Activated CD4-positive, alpha-beta T cell treated with anti-CD3 and anti-CD28 coated beads, Interleukin-2, Interleukin-6, amounts not matched to agents 100 ng/mL and 50 ng/mL, durations not matched to agents 16 hours and 8 hours (primary cell): ENCODE data around the gene RUNDC1.
A peak's percentile ranks its signal among the peaks of the same experiment; 100 is the strongest.
"Not testable (repeated sequence)": the region's sequence is repeated elsewhere in the genome, so short reads cannot be mapped to it uniquely, and the experiment has no call there.

Experiments used
- DNase-seq: peaks from one replicate; pipeline ENCODE4 v3.0.0-alpha.2; 2020

Gene RUNDC1

DNA sequence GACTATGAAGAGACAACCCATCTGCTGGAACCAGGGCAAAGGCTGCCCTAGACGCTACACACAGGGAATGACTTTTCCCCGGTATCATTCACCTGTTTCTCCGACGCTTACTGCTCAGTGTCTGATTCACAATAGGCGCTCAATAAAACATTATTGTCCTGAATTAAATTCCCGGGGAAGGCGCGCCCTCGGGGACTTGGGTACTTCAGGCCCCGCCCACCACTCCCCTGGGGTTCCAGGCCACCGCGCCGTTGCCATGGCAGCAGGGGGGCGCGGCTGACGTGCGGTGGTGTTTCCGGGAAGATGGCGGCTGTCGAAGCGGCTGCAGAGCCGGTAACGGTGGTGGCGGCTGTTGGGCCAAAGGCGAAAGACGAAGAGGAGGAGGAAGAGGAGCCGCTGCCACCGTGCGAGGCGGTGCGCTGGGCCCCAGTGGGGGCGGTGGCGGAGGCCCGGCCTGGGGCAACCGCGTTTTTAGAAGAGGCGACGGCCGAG is at the start of gene RUNDC1:
TSS of gene RUNDC1 (plus strand) at position 292 of the 492 bp plus-strand sequence. CDS start at position 304, 12 bp downstream.
- peak; percentile 94 for DNase-seq

DNA sequence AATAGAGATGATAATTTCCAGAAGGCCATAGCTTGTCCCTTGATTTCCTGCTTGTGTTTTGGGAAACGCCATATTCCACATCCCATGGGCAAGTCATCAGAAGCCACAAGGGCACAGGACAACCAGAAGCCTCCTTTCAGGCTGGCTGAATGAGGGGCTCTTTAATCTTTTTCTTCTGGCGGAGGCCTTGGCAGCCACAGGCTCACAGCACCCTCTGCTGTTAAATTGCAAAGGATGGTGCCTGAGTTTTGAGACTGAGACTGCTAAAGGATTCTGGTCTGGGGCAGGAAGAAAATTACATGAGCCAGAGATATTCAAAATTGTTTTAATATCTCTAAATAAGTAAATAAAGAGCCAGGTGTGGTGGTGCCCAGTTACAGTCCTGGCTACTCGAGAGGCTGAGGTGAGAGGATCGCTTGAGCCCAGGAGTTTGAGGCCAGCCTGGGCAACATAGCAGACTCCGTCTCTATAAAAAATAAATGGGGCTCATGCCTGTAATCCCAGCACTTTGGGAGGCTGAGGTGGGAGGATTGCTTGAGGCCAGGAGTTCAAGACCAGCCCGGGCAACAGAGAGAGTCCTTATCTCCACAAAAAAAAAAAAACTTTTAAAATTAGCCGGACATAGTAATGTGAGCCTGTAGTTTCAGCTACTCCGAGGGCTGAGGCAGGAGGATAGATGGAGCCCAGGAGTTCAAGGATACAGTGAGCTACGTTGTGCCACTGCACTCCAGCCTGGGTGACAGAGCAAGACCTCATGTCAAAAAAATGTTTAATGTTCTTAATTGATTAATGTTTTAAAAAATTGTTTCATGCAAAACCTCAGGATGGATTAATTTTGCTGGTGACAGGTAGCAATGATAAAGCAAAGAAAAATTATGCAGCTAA is 42.4 kb upstream of the RUNDC1 start:
- DNase-seq, result peak; percentile 39

DNA sequence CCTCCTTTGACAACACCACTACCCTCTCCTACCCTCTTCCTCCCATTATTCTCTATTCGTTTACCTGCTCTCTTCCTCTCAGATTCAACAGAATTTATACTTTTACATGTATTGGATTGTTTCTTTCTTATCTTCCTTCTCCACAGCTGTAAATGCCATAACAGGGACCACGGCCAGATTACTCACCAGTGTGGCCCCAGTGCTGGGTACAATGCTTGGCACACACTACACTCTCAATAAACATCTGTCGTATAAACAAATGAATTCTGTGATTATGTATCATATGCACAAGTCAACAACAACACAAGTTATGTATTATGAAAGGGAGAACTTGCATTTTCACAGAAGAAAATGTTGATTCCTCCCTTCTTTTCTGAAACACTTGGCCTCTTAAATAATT is 36.2 kb upstream of the RUNDC1 start:
- no peak for DNase-seq

DNA sequence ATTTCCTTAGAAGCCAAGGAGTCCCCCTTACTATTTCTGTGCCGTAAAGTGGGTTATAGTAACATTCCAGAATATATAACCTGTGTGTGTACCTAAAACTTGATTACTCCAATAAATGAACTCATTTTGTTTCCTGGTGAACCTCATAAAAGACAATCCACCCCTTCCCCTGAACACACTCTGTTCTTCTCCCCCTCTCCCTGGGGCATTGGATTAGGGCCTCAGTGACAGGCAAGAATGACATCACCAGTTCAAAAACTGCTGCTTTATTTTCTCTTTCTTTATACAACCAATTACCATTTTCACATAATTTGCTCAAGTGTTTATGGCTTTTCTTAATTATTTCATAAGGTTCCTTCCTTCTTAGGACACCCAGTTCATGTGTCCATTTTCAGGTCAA is 33.6 kb upstream of the RUNDC1 start:
- no peak for DNase-seq

DNA sequence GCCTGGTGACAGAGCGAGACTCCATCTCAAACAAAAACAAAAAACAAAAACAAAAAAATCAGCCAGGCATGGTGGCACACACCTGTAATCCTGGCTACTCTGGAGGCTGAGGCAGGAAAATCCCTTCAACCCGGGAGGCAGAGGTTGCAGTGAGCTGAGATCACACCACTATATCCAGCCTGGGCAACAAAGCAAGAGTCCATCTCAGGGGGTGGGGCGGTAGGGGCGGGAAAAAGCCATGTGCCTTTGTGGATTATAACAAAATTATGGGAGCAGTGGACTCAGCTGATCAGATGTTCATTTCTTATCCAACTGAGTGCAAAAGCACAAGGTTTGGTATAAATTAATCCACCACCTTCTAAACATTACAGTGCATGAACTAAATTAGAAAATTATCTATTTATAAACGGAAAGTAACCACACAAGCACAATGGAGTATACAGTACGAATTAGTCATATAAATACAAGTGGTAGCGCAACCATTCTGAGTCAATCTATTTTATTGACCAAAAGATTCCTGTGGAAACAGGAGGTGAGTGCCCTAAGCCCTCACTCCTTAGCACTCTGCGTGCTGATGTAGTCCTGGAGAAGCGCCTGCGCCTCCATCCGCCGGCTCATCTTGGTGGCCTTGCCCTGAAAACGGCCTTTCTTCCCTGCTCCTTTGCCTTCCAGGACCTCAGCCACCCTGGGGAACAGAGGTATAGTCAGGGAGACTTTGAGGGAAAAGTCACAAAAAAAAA is 30.2 kb upstream of the RUNDC1 start:
- no peak for DNase-seq

DNA sequence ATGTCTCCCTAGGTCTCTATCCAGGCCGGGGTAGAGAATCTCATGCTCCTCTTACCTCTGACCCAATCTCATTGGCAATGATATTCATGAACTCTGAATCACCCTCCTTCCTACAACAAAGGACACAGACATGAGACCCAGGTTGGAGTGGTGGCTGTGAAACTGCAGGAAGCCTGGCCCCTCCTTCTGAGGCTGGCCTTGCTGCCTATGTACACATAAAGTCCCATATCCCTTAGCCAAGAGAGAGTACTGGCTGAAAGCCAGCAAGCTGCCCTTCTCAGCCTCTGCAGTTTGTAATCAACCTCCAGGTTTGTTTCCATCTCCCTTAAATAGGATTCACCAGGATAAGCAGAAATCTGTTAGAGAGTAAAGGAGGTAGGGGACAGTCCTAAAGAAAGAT is 26.7 kb upstream of the RUNDC1 start:
- DNase-seq, result no peak

DNA sequence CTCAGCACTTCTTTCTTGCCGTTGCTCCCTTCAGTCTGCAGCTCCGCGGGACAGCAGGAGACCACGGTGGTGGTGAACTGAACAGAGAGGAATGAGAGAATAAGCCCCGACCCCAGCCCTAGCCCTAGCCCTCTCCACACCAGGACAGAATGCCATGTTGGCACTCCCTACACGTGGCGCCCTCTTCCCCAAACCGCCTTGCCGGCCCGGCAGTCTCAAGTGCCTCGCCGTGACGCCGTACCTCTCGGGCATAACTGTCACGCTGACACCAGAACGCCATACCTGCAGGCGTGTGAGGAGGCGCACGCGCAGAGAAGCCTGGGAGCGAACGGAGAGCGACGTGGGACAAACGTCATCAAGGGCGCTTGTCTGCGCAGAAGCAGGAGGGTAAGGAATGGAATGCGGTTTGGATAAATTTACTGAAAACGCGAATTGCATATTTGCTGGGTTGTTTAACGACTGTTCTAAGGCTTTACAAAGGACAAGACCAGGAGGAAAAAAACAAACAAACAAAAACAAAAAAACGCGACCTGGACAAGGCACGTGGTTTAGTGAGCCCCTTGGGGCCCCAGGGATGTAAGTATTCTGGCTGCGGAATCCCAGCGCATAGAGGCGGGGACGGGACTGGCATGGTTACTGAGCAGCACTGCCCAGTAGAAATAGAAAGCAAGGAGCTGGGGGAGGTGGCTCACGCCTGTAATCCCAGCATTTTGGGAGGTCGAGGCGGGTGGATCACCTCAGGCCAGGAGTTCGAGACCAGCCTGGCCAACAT is 16.0 kb upstream of the RUNDC1 start, which contains the start of gene AARSD1:
TSS of gene AARSD1 (minus strand) at position 294 of the 772 bp plus-strand sequence. CDS start at position 280, 14 bp downstream.
- DNase-seq, result peak; percentile 95

DNA sequence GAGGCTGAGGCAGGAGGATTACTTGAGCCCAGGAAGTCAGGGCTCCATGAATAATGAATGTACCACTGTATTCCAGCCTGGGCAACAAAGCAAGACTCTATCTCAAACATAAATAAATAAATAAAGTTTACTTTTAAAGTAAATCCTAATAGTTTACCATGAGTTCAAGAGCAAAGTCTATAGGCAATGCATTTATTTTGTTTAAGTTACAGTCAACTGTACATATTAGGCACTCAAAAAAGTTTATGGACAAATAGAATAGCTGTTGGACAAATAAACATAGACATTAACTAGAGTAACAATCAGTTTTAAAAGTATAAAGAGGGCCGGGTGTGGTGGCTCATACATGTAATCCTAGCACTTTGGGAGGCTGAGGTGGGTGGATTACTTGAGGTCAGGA is 12.4 kb upstream of the RUNDC1 start:
- DNase-seq, result no peak

DNA sequence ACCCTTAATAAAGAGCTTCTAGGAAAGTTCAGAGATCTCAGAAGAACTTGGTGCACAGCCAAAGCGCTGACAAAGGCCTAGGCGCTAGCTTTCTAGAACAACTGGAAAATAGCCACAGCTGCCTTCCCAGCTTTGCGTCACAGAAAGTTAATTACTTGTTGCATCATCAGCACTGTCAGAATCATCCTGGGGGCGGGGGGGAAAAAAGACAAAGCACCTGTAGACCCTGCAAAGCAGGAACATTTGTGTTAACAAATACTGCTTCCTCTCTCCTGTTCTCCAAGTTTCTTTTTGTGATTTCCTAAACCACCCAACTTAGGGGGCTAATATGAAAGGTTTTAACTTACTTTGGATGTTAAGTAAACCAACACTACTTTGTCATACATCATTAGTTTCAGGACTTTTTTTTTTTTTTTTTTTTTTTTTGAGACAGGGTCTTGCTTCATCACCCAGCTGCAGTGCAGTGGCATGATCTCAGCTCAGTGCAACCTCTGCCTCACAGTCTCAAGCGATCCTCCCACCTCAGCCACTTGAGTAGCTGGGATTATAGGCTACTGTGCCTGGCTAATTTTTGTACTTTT is 11.3 kb upstream of the RUNDC1 start:
- no peak for DNase-seq

DNA sequence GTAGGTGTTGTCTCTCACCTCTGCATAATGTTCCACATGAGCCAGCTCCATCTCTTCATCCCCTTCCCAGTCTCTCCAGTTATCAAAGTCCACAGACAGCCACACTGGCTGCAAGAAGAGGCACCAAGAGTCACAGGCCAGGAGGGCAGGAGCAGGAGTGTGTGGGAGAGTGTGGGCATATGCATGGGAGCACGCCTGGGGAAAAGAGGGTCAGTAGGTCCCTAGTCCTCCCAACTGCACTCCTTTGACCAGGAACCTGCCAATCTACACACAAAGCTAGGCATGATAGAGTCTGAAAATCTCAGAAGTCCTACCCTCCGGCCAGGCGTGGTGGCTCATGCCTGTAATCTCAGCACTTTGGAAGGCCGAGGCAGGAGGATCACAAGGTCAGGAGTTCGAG is 8.8 kb upstream of the RUNDC1 start:
- DNase-seq, result no peak

DNA sequence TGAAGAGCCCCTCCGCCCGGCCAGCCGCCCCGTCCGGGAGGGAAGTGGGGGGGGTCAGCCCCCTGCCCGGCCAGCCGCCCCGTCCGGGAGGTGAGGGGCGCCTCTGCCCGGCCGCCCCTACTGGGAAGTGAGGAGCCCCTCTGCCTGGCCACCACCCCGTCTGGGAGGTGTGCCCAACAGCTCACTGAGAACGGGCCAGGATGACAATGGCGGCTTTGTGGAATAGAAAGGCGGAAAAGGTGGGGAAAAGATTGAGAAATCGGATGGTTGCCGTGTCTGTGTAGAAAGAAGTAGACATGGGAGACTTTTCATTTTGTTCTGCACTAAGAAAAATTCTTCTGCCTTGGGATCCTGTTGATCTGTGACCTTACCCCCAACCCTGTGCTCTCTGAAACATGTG is 7.0 kb upstream of the RUNDC1 start:
- not testable (repeated sequence) for DNase-seq

DNA sequence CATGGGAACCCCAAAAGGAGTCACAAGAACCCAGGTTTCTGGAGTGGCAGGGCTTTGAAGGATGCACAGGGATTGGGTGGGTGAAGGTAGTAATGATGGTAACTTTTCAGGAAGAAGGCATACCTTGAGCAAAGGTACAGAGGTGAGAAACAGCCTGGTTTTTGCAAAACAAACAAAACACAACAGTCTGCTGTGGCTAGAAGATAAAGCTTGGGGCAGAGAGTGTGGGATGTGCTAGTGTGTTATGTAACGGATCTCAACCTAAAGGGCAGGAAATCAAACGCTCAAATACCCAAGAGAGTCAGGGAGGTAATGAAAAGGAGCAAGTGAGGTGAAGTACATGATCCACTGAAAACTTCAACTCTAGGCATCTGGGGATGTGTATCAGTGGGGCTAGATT is 5.1 kb upstream of the RUNDC1 start:
- DNase-seq, result no peak

DNA sequence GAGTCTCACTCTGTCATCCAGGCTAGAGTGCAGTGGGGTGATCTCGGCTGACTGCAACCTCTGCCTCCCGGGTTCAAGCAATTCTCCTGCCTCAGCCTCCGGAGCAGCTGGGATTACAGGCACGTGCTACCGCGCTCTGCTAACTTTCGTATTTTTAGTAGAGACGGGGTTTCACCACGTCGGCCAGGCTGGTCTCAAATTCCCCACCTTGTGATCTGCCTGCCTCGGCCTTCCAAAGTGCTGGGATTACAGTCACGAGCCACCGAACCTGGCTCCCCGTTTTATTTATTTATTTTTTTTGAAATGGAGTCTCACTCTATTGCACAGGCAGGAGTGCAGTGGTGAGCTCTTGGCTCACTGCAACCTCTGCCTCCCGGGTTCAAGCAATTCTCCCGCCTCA is 4.7 kb upstream of the RUNDC1 start:
- not testable (repeated sequence) for DNase-seq

DNA sequence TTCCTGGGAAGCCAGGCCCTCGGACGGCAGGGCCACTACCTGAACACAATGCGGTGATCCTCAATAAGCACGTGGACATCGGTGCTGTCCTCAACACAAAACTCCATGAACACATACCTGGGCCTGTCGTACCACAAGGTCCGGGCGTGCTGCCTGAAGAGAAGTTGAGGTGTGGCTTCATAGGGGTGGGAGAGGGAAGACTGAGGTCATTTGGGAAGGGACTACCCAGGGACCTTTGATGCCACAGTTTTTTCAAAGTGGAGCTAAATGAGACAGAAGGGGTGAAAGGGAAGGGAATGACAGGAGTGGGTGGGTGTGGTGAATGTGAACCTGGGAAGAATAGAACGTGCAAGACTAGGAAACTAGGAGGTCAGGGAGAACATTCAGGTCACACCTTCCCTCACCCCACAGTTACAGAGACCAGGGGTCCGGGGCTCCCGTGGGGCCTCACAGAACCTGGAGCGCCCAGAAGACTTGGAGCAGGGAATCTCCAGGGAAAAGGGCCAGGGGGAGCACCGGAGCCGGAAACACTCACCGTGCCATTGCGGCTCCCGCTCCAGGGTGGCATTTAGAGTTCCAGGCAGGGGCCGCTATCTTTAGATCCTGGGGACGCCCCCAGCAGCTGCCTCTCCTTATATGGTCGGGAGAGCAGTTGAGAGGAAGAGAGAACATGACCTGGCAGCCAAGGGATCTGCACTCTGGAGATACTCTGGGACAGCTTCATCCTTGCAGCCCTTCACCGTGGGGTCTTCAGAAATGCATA is 673 bp upstream of the RUNDC1 start, which contains the start of gene PTGES3L:
TSS of gene PTGES3L (minus strand) at position 570 of the 763 bp plus-strand sequence. CDS start at position 543, 27 bp downstream.
- peak; percentile 36 for DNase-seq

DNA sequence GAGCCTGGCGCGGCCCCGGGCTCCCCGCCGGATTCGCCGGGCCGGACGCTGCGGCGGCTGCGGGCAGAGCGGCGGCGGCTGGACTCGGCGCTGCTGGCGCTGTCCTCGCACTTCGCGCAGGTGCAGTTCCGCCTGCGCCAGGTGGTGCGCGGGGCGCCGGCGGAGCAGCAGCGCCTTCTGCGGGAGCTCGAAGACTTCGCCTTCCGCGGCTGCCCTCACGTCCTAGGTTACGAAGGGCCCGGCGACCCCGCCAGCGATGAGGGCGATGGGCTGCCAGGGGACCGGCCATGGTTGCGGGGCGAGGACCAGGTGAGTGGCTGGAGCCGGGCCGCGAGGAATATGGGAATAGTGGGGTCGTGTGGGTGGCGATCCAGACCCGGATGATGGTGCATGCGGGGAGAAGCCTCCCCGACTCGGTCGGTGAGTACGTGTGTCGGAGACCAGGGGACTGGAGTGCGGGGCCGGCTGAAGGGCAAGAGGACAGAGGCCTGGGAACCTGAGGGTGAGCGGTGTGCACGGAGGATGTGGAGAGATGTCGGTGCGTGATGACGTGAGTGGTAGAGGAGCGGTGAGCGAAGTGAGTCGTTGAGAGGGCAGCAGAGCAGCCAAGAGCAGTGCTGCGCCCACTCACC is 517 bp downstream of the RUNDC1 start:
- peak; percentile 78 for DNase-seq

DNA sequence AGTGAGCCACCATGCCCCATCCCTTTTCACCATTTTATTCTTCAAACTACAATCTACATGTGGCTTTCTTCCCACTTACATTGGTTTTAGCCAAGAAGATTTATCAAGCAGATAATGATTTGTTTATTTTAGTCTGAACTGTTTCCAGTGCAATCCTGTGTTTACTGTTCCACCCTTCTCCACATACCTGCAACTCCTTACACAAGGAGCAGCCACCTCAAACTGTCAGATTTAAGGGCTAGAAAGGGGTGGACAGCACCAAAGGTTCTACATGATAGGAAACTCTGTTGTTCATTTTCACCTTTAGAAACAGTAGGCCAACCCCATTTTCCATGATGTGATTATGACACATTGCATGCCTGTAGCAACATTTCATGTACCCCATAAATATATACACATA is 1.9 kb downstream of the RUNDC1 start:
- no peak for DNase-seq

DNA sequence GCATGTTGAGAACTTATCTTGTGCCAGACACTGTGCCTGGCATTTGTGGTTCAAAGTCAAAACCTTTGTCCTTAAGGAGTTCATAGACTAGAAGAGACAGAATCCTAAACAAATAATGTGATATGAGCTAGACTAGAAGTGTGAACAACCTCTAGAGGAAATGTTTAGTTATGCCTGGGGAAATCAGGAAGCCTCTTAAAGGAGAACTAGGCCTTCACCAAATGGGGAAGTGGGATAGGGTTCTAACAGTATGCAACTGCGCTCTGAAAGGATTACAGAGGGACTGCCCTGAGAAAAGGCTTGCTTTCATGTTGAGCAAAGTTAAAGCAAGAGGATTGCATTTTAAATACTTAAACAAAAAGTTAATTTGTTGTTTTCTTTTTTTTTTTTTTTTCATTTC is 4.9 kb downstream of the RUNDC1 start:
- no peak for DNase-seq

DNA sequence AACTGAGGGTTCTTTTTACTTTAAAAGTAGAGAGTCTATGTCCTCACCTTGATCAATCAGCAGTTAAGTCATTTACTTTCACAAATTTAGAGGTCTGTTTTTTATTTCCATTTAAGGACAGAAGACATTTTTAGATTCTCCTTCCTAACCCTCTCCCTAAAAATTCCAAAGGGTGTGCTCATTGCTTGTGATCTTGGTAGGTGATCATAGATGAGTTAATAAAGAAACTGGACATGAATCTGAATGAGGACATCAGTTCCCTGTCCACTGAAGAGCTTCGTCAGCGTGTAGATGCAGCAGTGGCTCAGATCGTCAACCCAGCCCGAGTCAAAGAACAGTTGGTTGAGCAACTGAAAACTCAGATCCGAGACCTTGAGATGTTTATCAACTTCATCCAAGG is 8.8 kb downstream of the RUNDC1 start:
- no peak for DNase-seq

DNA sequence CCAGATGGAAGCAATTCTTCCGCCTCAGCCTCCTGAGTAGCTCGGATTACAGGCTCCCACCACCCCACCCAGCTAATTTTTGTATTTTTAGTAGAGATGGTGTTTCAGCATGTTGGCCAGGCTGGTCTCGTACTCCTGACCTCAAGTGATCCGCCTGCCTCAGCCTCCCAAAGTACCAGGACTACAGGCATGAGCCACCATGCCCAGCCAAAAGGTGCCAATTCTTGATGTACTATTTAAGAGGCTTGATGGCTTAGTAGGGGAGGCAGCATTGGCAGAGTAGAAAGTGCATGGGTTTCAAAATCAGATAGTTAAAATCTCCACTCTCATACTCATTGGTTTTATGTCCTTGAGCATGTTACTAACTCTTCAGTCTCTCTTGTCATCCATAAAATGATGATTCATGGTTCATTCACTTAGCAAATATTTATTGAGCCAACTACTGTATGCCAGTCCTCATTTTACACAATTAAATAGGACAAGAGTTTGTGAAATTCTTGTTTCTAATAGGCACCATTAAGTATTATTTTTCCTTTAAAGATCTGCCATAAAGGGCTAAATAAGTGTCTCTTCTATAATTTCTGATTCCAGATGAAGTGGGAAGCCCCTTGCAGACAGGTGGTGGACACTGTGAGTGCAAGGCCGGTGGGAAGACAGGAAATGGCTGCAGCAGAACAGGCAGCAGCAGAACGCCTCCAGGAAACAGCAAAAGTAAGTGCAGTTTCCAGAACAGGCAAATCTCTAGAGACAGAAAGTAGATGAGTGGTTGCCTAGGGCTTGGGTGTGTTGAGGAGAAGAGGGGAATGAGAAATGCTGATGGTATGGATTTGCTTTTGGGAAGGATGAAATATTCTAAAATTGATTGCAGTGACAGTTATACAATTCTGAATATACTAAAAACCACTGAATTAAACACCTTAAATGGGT is 9.6 kb downstream of the RUNDC1 start:
- DNase-seq, result no peak

DNA sequence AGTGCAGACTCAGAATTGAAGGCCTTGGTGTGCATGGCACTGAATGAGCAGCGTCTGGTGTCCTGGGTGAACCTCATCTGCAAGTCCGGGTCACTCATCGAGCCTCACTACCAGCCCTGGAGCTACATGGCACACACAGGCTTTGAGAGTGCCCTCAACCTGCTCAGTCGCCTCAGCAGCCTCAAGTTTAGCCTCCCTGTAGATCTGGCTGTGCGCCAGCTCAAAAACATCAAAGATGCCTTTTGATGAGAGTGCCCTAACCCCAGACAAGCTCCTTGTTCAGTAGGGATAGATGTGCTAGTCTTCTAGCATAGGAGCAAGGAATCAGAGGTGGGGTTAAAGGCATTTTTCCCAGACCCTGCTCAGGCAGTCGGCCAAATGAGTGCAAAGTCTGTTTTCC is 11.1 kb downstream of the RUNDC1 start:
- DNase-seq, result no peak
